ENCODE results near the gene FBXL7. TPM values are rescaled to one million over a fixed set of nuclear protein-coding genes. Genes with fewer than 3 reads are reported as not detected.

Gene FBXL7
- total RNA-seq, 1 experiment from 2014 or later = not detected

DNA sequence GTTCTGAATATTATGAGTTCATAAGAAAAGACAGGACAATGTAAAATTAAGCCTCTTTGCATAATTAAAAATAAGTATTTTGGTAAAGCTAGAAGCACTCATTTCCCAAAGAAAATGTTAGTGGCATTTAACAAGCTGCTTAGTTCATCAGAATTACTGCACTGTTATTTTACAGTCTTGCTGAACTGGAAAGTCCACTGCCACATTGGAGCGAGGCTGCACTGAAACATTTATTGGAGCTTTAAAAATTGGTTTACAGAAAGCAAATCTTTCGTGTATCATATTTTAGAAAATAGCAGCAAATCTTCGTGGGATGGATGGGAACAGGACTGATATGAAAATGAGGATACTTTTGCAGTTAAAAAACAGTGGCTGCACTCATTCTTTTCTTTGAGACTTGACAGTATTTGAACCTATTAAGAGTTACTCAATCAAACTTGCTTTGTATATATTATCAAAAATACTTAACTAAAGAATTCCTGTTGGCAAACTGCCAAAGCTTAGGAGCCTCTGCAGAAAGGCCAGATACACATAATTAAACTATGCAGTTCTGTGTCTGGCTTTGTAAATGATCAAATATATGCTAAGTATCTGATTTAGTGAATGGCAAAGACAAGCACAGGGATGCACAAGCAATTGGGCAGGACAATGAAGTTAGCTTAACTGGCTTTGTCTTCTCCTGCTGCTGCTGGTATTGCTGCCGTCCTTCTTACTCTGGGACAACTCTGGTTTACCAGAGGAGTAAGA lies 16.5 kb upstream of the FBXL7 start:
- POLR2A ChIA-PET = no interaction called here
- ATAC-seq (no peak), DNase-seq (ENCODE audit: low read depth, low spot score) (no peak)
- in situ Hi-C loops (cut with HindIII; ENCODE audit: low pct_unique_long_range_greater_than_20kb, low sequenced_read_pairs) = no loop called here
- Histone ChIP-seq H3K4me1 (ENCODE audit: control insufficient read depth, insufficient read depth, low read length) (no peaks in the 10 kb centered on the region), H3K9me3 (ENCODE audit: control insufficient read depth, insufficient read depth, low read depth, low read length) (no peaks in the 10 kb centered on the region), H3K27me3 (ENCODE audit: control insufficient read depth, insufficient read depth, low read length) (no peaks in the 10 kb centered on the region), H3K4me3 (ENCODE audit: low read depth in 2 of 2, low read length in 2 of 2) (no peak overlapping the region), H3K27ac (ENCODE audit: low read length) (no peak overlapping the region), H3K36me3 (ENCODE audit: control insufficient read depth, insufficient read depth, low read length) (no peaks in the 10 kb centered on the region)
- CTCF ChIA-PET = no interaction called here
- BruUV-seq (replicated peaks) = no TSS peak
- intact Hi-C loops (cut with micrococcal nuclease; ENCODE audit: unreplicated experiment) = no loop called here
- no peak for TF ChIP-seq SIN3A (IDR thresholded peaks at IDR 0.05; ENCODE audit: borderline replicate concordance, insufficient read depth, low read depth, low read length)
- TF ChIP-seq TCF7L2 (IDR thresholded peaks at IDR 0.05; ENCODE audit: low read depth, low read length) = no peak
- TF ChIP-seq, protein P1, sequence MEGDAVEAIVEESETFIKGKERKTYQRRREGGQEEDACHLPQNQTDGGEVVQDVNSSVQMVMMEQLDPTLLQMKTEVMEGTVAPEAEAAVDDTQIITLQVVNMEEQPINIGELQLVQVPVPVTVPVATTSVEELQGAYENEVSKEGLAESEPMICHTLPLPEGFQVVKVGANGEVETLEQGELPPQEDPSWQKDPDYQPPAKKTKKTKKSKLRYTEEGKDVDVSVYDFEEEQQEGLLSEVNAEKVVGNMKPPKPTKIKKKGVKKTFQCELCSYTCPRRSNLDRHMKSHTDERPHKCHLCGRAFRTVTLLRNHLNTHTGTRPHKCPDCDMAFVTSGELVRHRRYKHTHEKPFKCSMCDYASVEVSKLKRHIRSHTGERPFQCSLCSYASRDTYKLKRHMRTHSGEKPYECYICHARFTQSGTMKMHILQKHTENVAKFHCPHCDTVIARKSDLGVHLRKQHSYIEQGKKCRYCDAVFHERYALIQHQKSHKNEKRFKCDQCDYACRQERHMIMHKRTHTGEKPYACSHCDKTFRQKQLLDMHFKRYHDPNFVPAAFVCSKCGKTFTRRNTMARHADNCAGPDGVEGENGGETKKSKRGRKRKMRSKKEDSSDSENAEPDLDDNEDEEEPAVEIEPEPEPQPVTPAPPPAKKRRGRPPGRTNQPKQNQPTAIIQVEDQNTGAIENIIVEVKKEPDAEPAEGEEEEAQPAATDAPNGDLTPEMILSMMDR (IDR thresholded peaks at IDR 0.05) = no peak
- TF ChIP-seq POLR2AphosphoS5 (IDR thresholded peaks at IDR 0.05; ENCODE audit: low read depth, low read length) = no peak
- no peak for TF ChIP-seq REST (IDR thresholded peaks at IDR 0.05; ENCODE audit: insufficient read depth in 1 of 2, low read depth in 2 of 2, low read length in 1 of 2)

DNA sequence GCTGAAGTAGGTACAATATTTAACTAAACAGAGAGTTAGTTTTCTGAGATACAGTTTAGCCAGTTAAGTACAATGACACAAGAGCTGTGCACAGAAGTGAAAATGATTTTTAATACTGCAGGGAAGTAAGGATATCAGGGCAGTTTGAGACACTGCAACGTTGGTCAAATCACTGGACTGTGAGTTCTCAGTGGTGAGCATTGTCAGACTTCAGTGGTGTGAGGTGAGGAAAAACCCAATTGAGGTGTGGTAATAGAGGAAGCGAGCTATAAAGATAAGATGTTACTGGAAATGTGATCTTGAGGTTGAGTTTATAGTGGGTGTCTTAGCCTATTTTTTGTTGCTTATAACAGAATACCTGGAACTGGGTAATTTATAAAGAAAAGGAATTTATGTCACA lies 12.8 kb upstream of the FBXL7 start:
- in situ Hi-C loops (cut with HindIII; ENCODE audit: low pct_unique_long_range_greater_than_20kb, low sequenced_read_pairs) = no loop called here
- no peak for TF ChIP-seq POLR2AphosphoS5 (IDR thresholded peaks at IDR 0.05; ENCODE audit: low read depth, low read length)
- no peak for TF ChIP-seq SIN3A (IDR thresholded peaks at IDR 0.05; ENCODE audit: borderline replicate concordance, insufficient read depth, low read depth, low read length)
- TF ChIP-seq, protein P1 (IDR thresholded peaks at IDR 0.05) = no peak
- no peak for TF ChIP-seq REST (IDR thresholded peaks at IDR 0.05; ENCODE audit: insufficient read depth in 1 of 2, low read depth in 2 of 2, low read length in 1 of 2)
- no peak for TF ChIP-seq TCF7L2 (IDR thresholded peaks at IDR 0.05; ENCODE audit: low read depth, low read length)
- H3K27ac ChIP-seq (ENCODE audit: low read length) = no peak overlapping the region
- ChIA-PET POLR2A (no interaction called here), CTCF (no interaction called here)
- intact Hi-C loops (cut with micrococcal nuclease; ENCODE audit: unreplicated experiment) = no loop called here
- no peaks in the 10 kb centered on the region for H3K27me3 ChIP-seq (ENCODE audit: control insufficient read depth, insufficient read depth, low read length)
- no peak for ATAC-seq
- no TSS peak for BruUV-seq (replicated peaks)
- no peak for DNase-seq (ENCODE audit: low read depth, low spot score)
- no peaks in the 10 kb centered on the region for H3K9me3 ChIP-seq (ENCODE audit: control insufficient read depth, insufficient read depth, low read depth, low read length)
- H3K36me3 ChIP-seq (ENCODE audit: control insufficient read depth, insufficient read depth, low read length) = no peaks in the 10 kb centered on the region
- H3K4me3 ChIP-seq (ENCODE audit: low read depth in 2 of 2, low read length in 2 of 2) = no peak overlapping the region
- H3K4me1 ChIP-seq (ENCODE audit: control insufficient read depth, insufficient read depth, low read length) = no peaks in the 10 kb centered on the region

Measured in Panc1 (cell line).